AG10803 (cell line): Measurements from ENCODE around the gene TGFBR3.
A peak's percentile ranks its signal among the peaks of the same experiment; 100 is the strongest.

Experiments
- DNase-seq: peaks from one replicate; pipeline ENCODE4 v3.0.0; 2010; ENCODE audit warnings: low read depth
- H3K4me3 ChIP-seq: 2 replicates; pipeline ENCODE4 v1.5.1; 2011; ENCODE audit warnings: mild to moderate bottlenecking, low read length, control low read depth
- CTCF ChIP-seq: conservative IDR thresholded peaks from 2 replicates; pipeline ENCODE4 v1.5.1; 2011; ENCODE audit warnings: mild to moderate bottlenecking, low read length, control low read depth, inconsistent platforms

The TGFBR3 gene

GRCh38 chr1:91895832-91896556 is 10.0 kb upstream of the TGFBR3 start:
- DNase-seq: no peak
- H3K4me3 ChIP-seq: no peak overlapping the region
- no peak for TF ChIP-seq CTCF

GRCh38 chr1:91894036-91894761 is 8.2 kb upstream of the TGFBR3 start:
- TF ChIP-seq CTCF: no peak
- peak; percentile 76 for DNase-seq
- no peak overlapping the region for H3K4me3 ChIP-seq

GRCh38 chr1:91891969-91892368 is 6.0 kb upstream of the TGFBR3 start:
- DNase-seq: peak; percentile 55
- no peak overlapping the region for H3K4me3 ChIP-seq
- TF ChIP-seq CTCF: no peak

- peak overlapping the region; percentile 26; the same call in 1 of the 2 replicates for H3K4me3 ChIP-seq
- peak; percentile 92 for DNase-seq
- TF ChIP-seq CTCF: no peak
These were observed 5.5 kb upstream of the TGFBR3 start for GRCh38 chr1:91891454-91891853.

- TF ChIP-seq CTCF: no peak
- no peak overlapping the region for H3K4me3 ChIP-seq
- DNase-seq: peak; percentile 29
These were observed 3.9 kb upstream of the TGFBR3 start for GRCh38 chr1:91889717-91890459.

- DNase-seq: peak; percentile 26
- H3K4me3 ChIP-seq: peak overlapping the region; percentile 94
- TF ChIP-seq CTCF: no peak
These were observed 687 bp downstream of the TGFBR3 start for GRCh38 chr1:91885213-91885715.
